Mesenteric fat pad (tissue), 1 donor: ENCODE data around the gene ARMCX2. TPM values are rescaled to one million over a fixed set of nuclear protein-coding genes. Genes with fewer than 3 reads are reported as not detected.

Experiments
- total RNA-seq: library from RNA; stranded (reverse); fragmentation: NEBNext Ultra II Directional; extraction: Animal tissue kit (Norgen Biotek cat#: 25700); gene quantifications from one replicate; pipeline ENCODE4 v1.2.1, GENCODE V29; 2021
- donor health status: DM: yes; HTN: yes; CAD: no.

Gene ARMCX2
- total RNA-seq, 1 donor from 2014 or later, result 20.1 TPM

Other genes starting within 250 kb of the ARMCX2 start
- gene ARMCX4, start 174.4 kb downstream of the ARMCX2 start, total RNA-seq, result 10.1 TPM
- gene ARMCX1, start 109.3 kb downstream of the ARMCX2 start, total RNA-seq, result 32.3 TPM
- gene ARMCX6, start 41.9 kb downstream of the ARMCX2 start, total RNA-seq, result 36.8 TPM
- 65.0 TPM for gene ARMCX3, start 36.7 kb downstream of the ARMCX2 start, total RNA-seq